SK-N-MC (cell line): Measurements from ENCODE around the gene TPO.

Source experiments
- DNase-seq: peaks from one replicate; pipeline ENCODE4 v3.0.0-alpha.2; 2011; ENCODE audit warnings: low read depth, low spot score
- H3K27ac ChIP-seq: fragments of 200-600 bp; sonication (generic); 2 replicates; pipeline ENCODE4 v1.5.1; 2016; ENCODE audit warnings: mixed run types
- H3K36me3 ChIP-seq: fragments of 200-600 bp; sonication (generic); 2 replicates; pipeline ENCODE4 v1.6.1; 2017; ENCODE audit warnings: antibody characterized with exemption, low read length, mixed read lengths; ENCODE audit not compliant: insufficient read depth
- H3K4me3 ChIP-seq: fragments of 200-600 bp; sonication (generic); 2 replicates; pipeline ENCODE4 v1.5.1; 2016
- H3K9ac ChIP-seq: fragments of 200-600 bp; sonication (generic); 2 replicates; pipeline ENCODE4 v1.8.0; 2017; ENCODE audit warnings: mixed run types, mixed read lengths; ENCODE audit not compliant: insufficient read length
- H3K9me3 ChIP-seq: fragments of 200-600 bp; sonication (generic); 2 replicates; pipeline ENCODE4 v1.6.1; 2017; ENCODE audit warnings: low read depth, mild to moderate bottlenecking, antibody characterized with exemption, low read length, moderate library complexity, mixed read lengths
- EZH2 ChIP-seq: fragments of 200-600 bp; sonication (generic); IDR thresholded peaks from one replicate; pipeline ENCODE4 v1.6.1; 2017; ENCODE audit warnings: antibody characterized with exemption
- FOXP2 ChIP-seq: optimal IDR thresholded peaks from 2 replicates; pipeline ENCODE3; 2011; ENCODE audit warnings: mild to moderate bottlenecking, moderate library complexity; ENCODE audit not compliant: insufficient read depth; ENCODE audit errors: extremely low read length, control extremely low read depth
- POLR2AphosphoS5 ChIP-seq: IDR thresholded peaks from 2 replicates; pipeline ENCODE4 v1.6.1; 2012; ENCODE audit warnings: mild to moderate bottlenecking, low read depth, low read length, borderline replicate concordance

TPO gene

GRCh38 chr2:1590596-1591460 lies 177.6 kb downstream of the TPO start:
- H3K9ac ChIP-seq: no peak overlapping the region
- TF ChIP-seq POLR2AphosphoS5: no peak
- TF ChIP-seq EZH2: no peak
- TF ChIP-seq FOXP2: no peak
- no peaks in the 10 kb centered on the region for H3K36me3 ChIP-seq
- no peak overlapping the region for H3K27ac ChIP-seq
- H3K4me3 ChIP-seq: no peak overlapping the region
- H3K9me3 ChIP-seq: no peaks in the 10 kb centered on the region
- no peak for DNase-seq

DNA sequence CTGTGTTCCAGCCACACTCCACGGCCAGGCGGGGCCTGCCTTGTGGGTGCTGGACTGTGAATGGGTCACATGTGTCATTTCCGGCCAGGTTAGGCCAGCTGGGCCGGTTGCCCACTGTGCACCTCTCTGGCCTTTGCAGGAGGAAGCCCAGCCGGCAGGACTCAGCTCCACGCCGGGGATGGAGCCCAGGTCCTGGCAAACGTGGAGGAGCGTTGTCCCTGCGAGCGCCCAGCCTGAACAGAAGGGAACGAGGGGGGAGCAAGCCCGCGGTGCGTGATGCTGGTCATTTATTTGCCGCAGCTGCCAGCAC lies 178.2 kb downstream of the TPO start:
- H3K36me3 ChIP-seq: no peaks in the 10 kb centered on the region
- H3K27ac ChIP-seq: no peak overlapping the region
- H3K4me3 ChIP-seq: no peak overlapping the region
- TF ChIP-seq POLR2AphosphoS5 (no peak), EZH2 (no peak), FOXP2 (no peak)
- DNase-seq: no peak
- H3K9me3 ChIP-seq: no peaks in the 10 kb centered on the region
- H3K9ac ChIP-seq: no peak overlapping the region
